C4-2B (cell line): ENCODE data around the gene PLCB4.

Source experiments
- CTCF ChIP-seq: fragments of 450-650 bp; conservative IDR thresholded peaks from 2 replicates; pipeline ENCODE4 v1.5.1; 2017; ENCODE audit warnings: mild to moderate bottlenecking
- ZFX ChIP-seq: fragments of 450-650 bp; IDR thresholded peaks from 2 replicates; pipeline ENCODE4 v1.6.1; 2017

- no peak for TF ChIP-seq ZFX
- no peak for TF ChIP-seq CTCF
Measured at GRCh38 chr20:9488063-9488462, 419.2 kb downstream of the PLCB4 start.
